WTC11 (cell line): ENCODE measurements around the gene DCUN1D3. TPM values are rescaled to one million over a fixed set of nuclear protein-coding genes. Genes with fewer than 3 reads are reported as not detected.

Source experiments
- ATAC-seq: fragments of 200-7000 bp; cut with Tn5 transposase; 2 replicates; pipeline ENCODE4 v1.10.0; 2021; ENCODE audit warnings: mild to moderate bottlenecking, moderate library complexity
- CTCF ChIA-PET: fragments of 300-600 bp; sonication (Branson Sonifier 250); formaldehyde crosslinking; loops from one replicate; lab custom pipeline; 2021; ENCODE audit warnings: antibody characterized with exemption; lab: Charles Lee
- POLR2A ChIA-PET: fragments of 350-600 bp; sonication (Branson Sonifier 250); formaldehyde crosslinking; loops from one replicate; lab custom pipeline; 2021; ENCODE audit warnings: antibody characterized with exemption; lab: Charles Lee
- DNase-seq: peaks from one replicate; pipeline ENCODE4 v3.0.0; 2021; ENCODE audit warnings: low spot score
- H3K27ac Mint-ChIP-seq: 2 replicates; pipeline ENCODE4 v1.8.0; 2021; ENCODE audit warnings: mixed read lengths
- H3K27me3 Mint-ChIP-seq: 2 replicates; pipeline ENCODE4 v1.8.0; 2021; ENCODE audit warnings: low read depth, mild to moderate bottlenecking, moderate library complexity, mixed read lengths
- H3K36me3 Mint-ChIP-seq: 2 replicates; pipeline ENCODE4 v1.8.0; 2021; ENCODE audit warnings: mixed read lengths
- H3K4me1 Mint-ChIP-seq: 2 replicates; pipeline ENCODE4 v1.8.0; 2022; ENCODE audit warnings: mixed read lengths
- H3K4me3 Mint-ChIP-seq: 2 replicates; pipeline ENCODE4 v1.8.0; 2021; ENCODE audit warnings: mild to moderate bottlenecking, moderate library complexity, mixed read lengths
- H3K9me3 Mint-ChIP-seq: 2 replicates; pipeline ENCODE4 v1.8.0; 2021; ENCODE audit warnings: mixed read lengths
- CBFB ChIP-seq: sonication (generic); formaldehyde crosslinking; IDR thresholded peaks from 2 replicates; pipeline ENCODE4 v1.8.1; 2022; ENCODE audit warnings: mild to moderate bottlenecking, low read depth, missing genetic modification reagents
- E2F4 ChIP-seq: sonication (generic); formaldehyde crosslinking; IDR thresholded peaks from 2 replicates; pipeline ENCODE4 v1.8.1; 2022; ENCODE audit warnings: low read depth, mild to moderate bottlenecking, moderate library complexity, missing genetic modification reagents, borderline replicate concordance
- FOXK1 ChIP-seq: sonication (generic); formaldehyde crosslinking; IDR thresholded peaks from 2 replicates; pipeline ENCODE4 v1.8.0; 2022; ENCODE audit warnings: mild to moderate bottlenecking, moderate library complexity, missing genetic modification reagents
- MAX ChIP-seq: sonication (generic); formaldehyde crosslinking; IDR thresholded peaks from 2 replicates; pipeline ENCODE4 v1.8.0; 2022; ENCODE audit warnings: mild to moderate bottlenecking, missing genetic modification reagents
- NFATC4 ChIP-seq: fragments of 250-450 bp; sonication (Bioruptor Pico); IDR thresholded peaks from 2 replicates; pipeline ENCODE4 v1.9.0; 2021; ENCODE audit warnings: mild to moderate bottlenecking
- NR1H2 ChIP-seq: sonication (generic); formaldehyde crosslinking; IDR thresholded peaks from 2 replicates; pipeline ENCODE4 v1.9.0; 2021; ENCODE audit warnings: mild to moderate bottlenecking, moderate library complexity, missing genetic modification reagents
- NR3C1 ChIP-seq: sonication (generic); formaldehyde crosslinking; conservative IDR thresholded peaks from 2 replicates; pipeline ENCODE4 v1.8.1; 2023; ENCODE audit warnings: low read depth, mild to moderate bottlenecking, missing genetic modification reagents
- PREB ChIP-seq: sonication (generic); formaldehyde crosslinking; IDR thresholded peaks from 2 replicates; pipeline ENCODE4 v1.8.1; 2022; ENCODE audit warnings: mild to moderate bottlenecking, missing genetic modification reagents, moderate library complexity, borderline replicate concordance
- RORB ChIP-seq: fragments of 250-450 bp; sonication (Bioruptor Pico); IDR thresholded peaks from 2 replicates; pipeline ENCODE4 v1.9.0; 2021; ENCODE audit warnings: mild to moderate bottlenecking
- SMAD3 ChIP-seq: sonication (generic); formaldehyde crosslinking; IDR thresholded peaks from 2 replicates; pipeline ENCODE4 v1.8.0; 2022; ENCODE audit warnings: missing genetic modification reagents, mild to moderate bottlenecking, borderline replicate concordance
- SOX15 ChIP-seq: fragments of 250-450 bp; sonication (Bioruptor Pico); IDR thresholded peaks from 2 replicates; pipeline ENCODE4 v1.9.0; 2021; ENCODE audit warnings: mild to moderate bottlenecking
- STAT6 ChIP-seq: sonication (generic); formaldehyde crosslinking; conservative IDR thresholded peaks from 2 replicates; pipeline ENCODE4 v1.8.1; 2023; ENCODE audit warnings: mild to moderate bottlenecking, low read depth, missing genetic modification reagents, moderate library complexity
- TCF7 ChIP-seq: sonication (generic); formaldehyde crosslinking; IDR thresholded peaks from 2 replicates; pipeline ENCODE4 v1.8.0; 2022; ENCODE audit warnings: mild to moderate bottlenecking, low read depth, missing genetic modification reagents, moderate library complexity
- TP53 ChIP-seq: sonication (generic); formaldehyde crosslinking; IDR thresholded peaks from 2 replicates; pipeline ENCODE4 v1.8.1; 2023; ENCODE audit warnings: mild to moderate bottlenecking, missing genetic modification reagents
- ZNF121 ChIP-seq: sonication (generic); formaldehyde crosslinking; IDR thresholded peaks from 2 replicates; pipeline ENCODE4 v1.8.0; 2023; ENCODE audit warnings: missing genetic modification reagents
- ZNF232 ChIP-seq: sonication (generic); formaldehyde crosslinking; IDR thresholded peaks from 2 replicates; pipeline ENCODE4 v1.8.0; 2022; ENCODE audit warnings: mild to moderate bottlenecking, missing genetic modification reagents
- ZNF423 ChIP-seq: fragments of 250-450 bp; sonication (Bioruptor Pico); IDR thresholded peaks from 2 replicates; pipeline ENCODE4 v2.1.2; 2022; ENCODE audit warnings: mild to moderate bottlenecking, moderate library complexity
- ZNF425 ChIP-seq: fragments of 250-450 bp; sonication (Bioruptor Pico); conservative IDR thresholded peaks from 2 replicates; pipeline ENCODE4 v1.9.0; 2021; ENCODE audit warnings: mild to moderate bottlenecking
- ZSCAN18 ChIP-seq: fragments of 250-450 bp; sonication (Bioruptor Pico); IDR thresholded peaks from 2 replicates; pipeline ENCODE4 v2.1.2; 2022; ENCODE audit warnings: mild to moderate bottlenecking, moderate library complexity
- total RNA-seq: library from RNA; stranded (reverse); gene quantifications from 3 replicates; pipeline ENCODE4 v1.2.3, GENCODE V29; 2021

The DCUN1D3 gene
- total RNA-seq, 1 experiment from 2014 or later, result 14.7 TPM

- TF ChIP-seq NR3C1 (CRISPR knock-in tag) (no peak), NFATC4 (CRISPR knock-in tag) (no peak)
Measured at GRCh38 chr16:20814784-20815183, 85.4 kb downstream of the DCUN1D3 start (continued).

- DNase-seq, result no peak
- TF ChIP-seq RORB (CRISPR knock-in tag), result no peak
- TF ChIP-seq SOX15 (CRISPR knock-in tag), result no peak
- ChIA-PET POLR2A (no interaction called here), CTCF (interaction anchor here (1.4 kb wide), 1 partner anchor 189 kb away, joined by 3 read pairs; no protein-coding TSS in a partner anchor)
- H3K4me3 Mint-ChIP-seq, result no peak overlapping the region
- no peaks in the 10 kb centered on the region for H3K27me3 Mint-ChIP-seq
- peaks cover 3% of the 10 kb centered on the region for H3K36me3 Mint-ChIP-seq
- H3K4me1 Mint-ChIP-seq, result peaks cover 8% of the 10 kb centered on the region
- no peaks in the 10 kb centered on the region for H3K9me3 Mint-ChIP-seq
- no peak overlapping the region for H3K27ac Mint-ChIP-seq
- no peak for ATAC-seq
Measured at GRCh38 chr16:20812510-20812909, 87.6 kb downstream of the DCUN1D3 start.

- no peak for TF ChIP-seq E2F4
- no peak for TF ChIP-seq ZNF423 (CRISPR knock-in tag)
- no peak for TF ChIP-seq PREB (CRISPR knock-in tag)
- TF ChIP-seq FOXK1 (CRISPR knock-in tag), result no peak
- TF ChIP-seq ZSCAN18, result no peak
- H3K4me1 Mint-ChIP-seq, result peaks cover 10% of the 10 kb centered on the region
- CTCF ChIA-PET, result interaction anchor here (0.6 kb wide), 1 partner anchor 102 kb away, joined by 4 read pairs; no protein-coding TSS in a partner anchor
Measured at GRCh38 chr16:20811889-20812439, 88.2 kb downstream of the DCUN1D3 start.

GRCh38 chr16:20807862-20808261, 92.3 kb downstream of the DCUN1D3 start:
- ChIA-PET CTCF (interaction anchor here (0.7 kb wide), 1 partner anchor 45 kb away, joined by 3 read pairs; no protein-coding TSS in a partner anchor), POLR2A (interaction anchor here (1.1 kb wide), 1 partner anchor 273 kb away, joined by 3 read pairs; no protein-coding TSS in a partner anchor)
- H3K36me3 Mint-ChIP-seq, result no peaks in the 10 kb centered on the region
- peak overlapping the region; percentile 97 for H3K4me3 Mint-ChIP-seq
- H3K9me3 Mint-ChIP-seq, result no peaks in the 10 kb centered on the region
- DNase-seq (no peak), ATAC-seq (no peak)
- H3K4me1 Mint-ChIP-seq, result peaks cover 15% of the 10 kb centered on the region
- peak overlapping the region; percentile 78; the same call in 1 of the 2 replicates for H3K27ac Mint-ChIP-seq
- H3K27me3 Mint-ChIP-seq, result no peaks in the 10 kb centered on the region; the same call in 1 of the 2 replicates
- no peak for TF ChIP-seq SMAD3 (CRISPR knock-in tag)
- no peak for TF ChIP-seq ZNF232 (CRISPR knock-in tag)
- TF ChIP-seq NR1H2 (CRISPR knock-in tag), result no peak
- TF ChIP-seq ZNF425 (CRISPR knock-in tag), result no peak
- no peak for TF ChIP-seq TP53 (CRISPR knock-in tag)
- TF ChIP-seq CBFB (CRISPR knock-in tag), result no peak
- TF ChIP-seq PREB (CRISPR knock-in tag), result no peak
- TF ChIP-seq STAT6 (CRISPR knock-in tag), result no peak
- TF ChIP-seq ZNF121, result no peak
- no peak for TF ChIP-seq MAX (CRISPR knock-in tag)
- no peak for TF ChIP-seq TCF7 (CRISPR knock-in tag)
- no peak for TF ChIP-seq NR3C1 (CRISPR knock-in tag)

More at GRCh38 chr16:20811889-20812439, 88.2 kb downstream of the DCUN1D3 start:
- DNase-seq, result no peak
- POLR2A ChIA-PET, result no interaction called here
- Mint-ChIP-seq H3K27me3 (no peaks in the 10 kb centered on the region), H3K9me3 (no peaks in the 10 kb centered on the region), H3K27ac (no peak overlapping the region), H3K4me3 (no peak overlapping the region), H3K36me3 (peaks cover 3% of the 10 kb centered on the region)
- no peak for ATAC-seq
